ENCODE results near the gene UBE2N.

The UBE2N gene

GRCh38 chr12:93466625-93467350 lies 25.0 kb upstream of the UBE2N start:
- no peaks in the 10 kb centered on the region for H3K27me3 ChIP-seq (ENCODE audit: insufficient read depth, low read depth)
- H3K9ac ChIP-seq: peak overlapping the region; percentile 96; the same call in 1 of the 2 replicates
- no peak overlapping the region for H3K4me3 ChIP-seq (IDR thresholded peaks at IDR 0.05; ENCODE audit: insufficient read depth, low read depth, low read length)
- no peaks in the 10 kb centered on the region for H3K36me3 ChIP-seq (ENCODE audit: insufficient read depth)
- no peak overlapping the region; the same call in 1 of the 2 replicates for H3K27ac ChIP-seq
- H2AFZ ChIP-seq (ENCODE audit: low read depth): peak overlapping the region; percentile 91
- no peak for TF ChIP-seq CTCF (conservative IDR thresholded peaks at IDR 0.05; ENCODE audit: low read depth, low read length)
- peak overlapping the region; percentile 61; the same call in 1 of the 2 replicates for H3K4me2 ChIP-seq
- peaks cover 17% of the 10 kb centered on the region for H3K79me2 ChIP-seq (ENCODE audit: insufficient read depth, low read depth)
- H3K4me1 ChIP-seq (ENCODE audit: low read depth, poor library complexity, severe bottlenecking): peaks cover 18% of the 10 kb centered on the region
- H4K20me1 ChIP-seq (ENCODE audit: insufficient read depth): no peaks in the 10 kb centered on the region

- Histone ChIP-seq H3K36me3 (ENCODE audit: insufficient read depth) (no peaks in the 10 kb centered on the region), H3K4me2 (no peak overlapping the region), H4K20me1 (ENCODE audit: insufficient read depth) (no peaks in the 10 kb centered on the region), H2AFZ (ENCODE audit: low read depth) (no peak overlapping the region), H3K27me3 (ENCODE audit: insufficient read depth, low read depth) (no peaks in the 10 kb centered on the region), H3K79me2 (ENCODE audit: insufficient read depth, low read depth) (peaks cover 17% of the 10 kb centered on the region), H3K27ac (no peak overlapping the region), H3K4me1 (ENCODE audit: low read depth, poor library complexity, severe bottlenecking) (peaks cover 18% of the 10 kb centered on the region), H3K9ac (no peak overlapping the region), H3K4me3 (IDR thresholded peaks at IDR 0.05; ENCODE audit: insufficient read depth, low read depth, low read length) (no peak overlapping the region)
- no peak for TF ChIP-seq CTCF (conservative IDR thresholded peaks at IDR 0.05; ENCODE audit: low read depth, low read length)
Observed at GRCh38 chr12:93465841-93466240, 24.1 kb upstream of the UBE2N start.

- no peak for TF ChIP-seq CTCF (conservative IDR thresholded peaks at IDR 0.05; ENCODE audit: low read depth, low read length)
- Histone ChIP-seq H2AFZ (ENCODE audit: low read depth) (no peak overlapping the region), H3K36me3 (ENCODE audit: insufficient read depth) (no peaks in the 10 kb centered on the region), H3K4me3 (IDR thresholded peaks at IDR 0.05; ENCODE audit: insufficient read depth, low read depth, low read length) (no peak overlapping the region), H3K27me3 (ENCODE audit: insufficient read depth, low read depth) (no peaks in the 10 kb centered on the region), H3K9ac (no peak overlapping the region), H3K79me2 (ENCODE audit: insufficient read depth, low read depth) (no peaks in the 10 kb centered on the region), H4K20me1 (ENCODE audit: insufficient read depth) (no peaks in the 10 kb centered on the region), H3K4me1 (ENCODE audit: low read depth, poor library complexity, severe bottlenecking) (no peaks in the 10 kb centered on the region), H3K27ac (no peak overlapping the region), H3K4me2 (no peak overlapping the region)
Observed at GRCh38 chr12:93461503-93461902, 19.8 kb upstream of the UBE2N start.

GRCh38 chr12:93460902-93461301 lies 19.2 kb upstream of the UBE2N start:
- TF ChIP-seq CTCF (conservative IDR thresholded peaks at IDR 0.05; ENCODE audit: low read depth, low read length): no peak
- Histone ChIP-seq H3K27me3 (ENCODE audit: insufficient read depth, low read depth) (no peaks in the 10 kb centered on the region), H2AFZ (ENCODE audit: low read depth) (no peak overlapping the region), H3K27ac (no peak overlapping the region), H3K9ac (no peak overlapping the region), H4K20me1 (ENCODE audit: insufficient read depth) (no peaks in the 10 kb centered on the region), H3K4me2 (no peak overlapping the region), H3K4me3 (IDR thresholded peaks at IDR 0.05; ENCODE audit: insufficient read depth, low read depth, low read length) (no peak overlapping the region), H3K4me1 (ENCODE audit: low read depth, poor library complexity, severe bottlenecking) (no peaks in the 10 kb centered on the region), H3K79me2 (ENCODE audit: insufficient read depth, low read depth) (no peaks in the 10 kb centered on the region), H3K36me3 (ENCODE audit: insufficient read depth) (no peaks in the 10 kb centered on the region)
